HCT116 (cell line): Measurements from ENCODE around the gene IFRD1.

Experiments
- ZNF274 ChIP-seq: fragments of 200-500 bp; sonication (Bioruptor generic); IDR thresholded peaks from 2 replicates; pipeline ENCODE4 v1.6.1; 2014; ENCODE audit warnings: mild to moderate bottlenecking, low read depth, low read length, inconsistent platforms
- TF ChIP-seq, protein P1 (sequence below), 3 experiments: fragments of 200-600 bp in 1 of 3; sonication (generic) in 1 of 3; IDR thresholded peaks in 2 of 3; conservative IDR thresholded peaks in 1 of 3; 2 replicates each; pipeline ENCODE4 v1.5.1; 2012 to 2017; ENCODE audit warnings: low read depth in 2 of 3, low read length in 2 of 3, antibody characterized with exemption in 1 of 3, borderline replicate concordance in 1 of 3, control low read depth in 1 of 3, mild to moderate bottlenecking in 1 of 3, mixed read lengths in 1 of 3, mixed run types in 1 of 3, moderate library complexity in 1 of 3; ENCODE audit not compliant: insufficient read depth in 1 of 3

DNA sequence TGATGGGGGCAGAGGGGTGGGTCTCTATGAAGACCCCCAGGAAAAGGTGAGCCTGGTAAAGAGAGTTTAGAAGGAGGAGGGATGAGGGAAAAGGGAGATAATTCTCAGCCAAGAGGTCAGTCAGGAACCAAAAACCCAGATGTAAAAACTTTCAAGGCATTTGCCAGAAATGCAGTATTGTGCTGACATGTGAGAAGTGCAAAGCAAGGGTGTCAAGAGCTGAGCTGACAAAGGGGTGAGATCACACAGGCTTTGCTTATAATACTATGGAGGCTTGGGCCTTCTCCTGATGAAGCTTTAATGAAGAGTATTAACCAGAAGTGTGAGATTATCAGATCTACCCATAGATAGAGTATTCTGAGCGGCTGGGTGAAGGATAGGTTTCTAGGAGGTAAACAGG, 22.3 kb upstream of the IFRD1 start:
- TF ChIP-seq, protein P1, sequence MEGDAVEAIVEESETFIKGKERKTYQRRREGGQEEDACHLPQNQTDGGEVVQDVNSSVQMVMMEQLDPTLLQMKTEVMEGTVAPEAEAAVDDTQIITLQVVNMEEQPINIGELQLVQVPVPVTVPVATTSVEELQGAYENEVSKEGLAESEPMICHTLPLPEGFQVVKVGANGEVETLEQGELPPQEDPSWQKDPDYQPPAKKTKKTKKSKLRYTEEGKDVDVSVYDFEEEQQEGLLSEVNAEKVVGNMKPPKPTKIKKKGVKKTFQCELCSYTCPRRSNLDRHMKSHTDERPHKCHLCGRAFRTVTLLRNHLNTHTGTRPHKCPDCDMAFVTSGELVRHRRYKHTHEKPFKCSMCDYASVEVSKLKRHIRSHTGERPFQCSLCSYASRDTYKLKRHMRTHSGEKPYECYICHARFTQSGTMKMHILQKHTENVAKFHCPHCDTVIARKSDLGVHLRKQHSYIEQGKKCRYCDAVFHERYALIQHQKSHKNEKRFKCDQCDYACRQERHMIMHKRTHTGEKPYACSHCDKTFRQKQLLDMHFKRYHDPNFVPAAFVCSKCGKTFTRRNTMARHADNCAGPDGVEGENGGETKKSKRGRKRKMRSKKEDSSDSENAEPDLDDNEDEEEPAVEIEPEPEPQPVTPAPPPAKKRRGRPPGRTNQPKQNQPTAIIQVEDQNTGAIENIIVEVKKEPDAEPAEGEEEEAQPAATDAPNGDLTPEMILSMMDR (IDR thresholded peaks at IDR 0.05 in 2 of 3, conservative IDR thresholded peaks at IDR 0.05 in 1 of 3; ENCODE audit: borderline replicate concordance in 1 of 3, insufficient read depth in 1 of 3, low read depth in 2 of 3, low read length in 2 of 3): no peak
- TF ChIP-seq ZNF274: no peak
